Astrocyte (in vitro differentiated cells and primary cell): ENCODE results near the gene NCK2. TPM values are rescaled to one million over a fixed set of nuclear protein-coding genes. Genes with fewer than 3 reads are reported as not detected.
A peak's percentile ranks its signal among the peaks of the same experiment; 100 is the strongest.

Experiments used
- DNase-seq: peaks from one replicate; pipeline ENCODE4 v3.0.0-alpha.2; 2010; ENCODE audit warnings: low read depth
- FAIRE-seq: peaks from 2 replicates; lab custom pipeline; 2011; peaks lifted over from hg19 to GRCh38; lab: Jason Lieb, UNC
- H2AFZ ChIP-seq: 2 replicates; pipeline ENCODE4 v1.6.0; 2012; ENCODE audit warnings: low read depth, low read length, inconsistent platforms
- H3K27ac ChIP-seq: 2 replicates; pipeline ENCODE4 v1.5.1; 2011; ENCODE audit warnings: low read depth, low read length, inconsistent platforms
- H3K27me3 ChIP-seq: 2 replicates; pipeline ENCODE4 v1.6.0; 2011; ENCODE audit warnings: low read length, inconsistent platforms; ENCODE audit not compliant: insufficient read depth
- H3K36me3 ChIP-seq: 2 replicates; pipeline ENCODE4 v1.5.1; 2011; ENCODE audit warnings: low read length, inconsistent platforms; ENCODE audit not compliant: insufficient read depth
- H3K4me1 ChIP-seq: 2 replicates; pipeline ENCODE4 v1.5.1; 2011; ENCODE audit warnings: low read length, inconsistent platforms; ENCODE audit not compliant: insufficient read depth
- H3K4me2 ChIP-seq: 2 replicates; pipeline ENCODE4 v1.6.0; 2012; ENCODE audit warnings: low read length, inconsistent platforms
- H3K4me3 ChIP-seq: 2 replicates; pipeline ENCODE4 v1.5.1; 2011; ENCODE audit warnings: low read depth, mild to moderate bottlenecking, low read length, inconsistent platforms; ENCODE audit not compliant: insufficient read depth
- H3K79me2 ChIP-seq: 2 replicates; pipeline ENCODE4 v1.6.0; 2012; ENCODE audit warnings: mild to moderate bottlenecking, low read length, inconsistent platforms; ENCODE audit not compliant: insufficient read depth
- H3K9ac ChIP-seq: 2 replicates; pipeline ENCODE4 v1.6.0; 2012; ENCODE audit warnings: mild to moderate bottlenecking, low read length, inconsistent platforms
- H3K9me3 ChIP-seq: 2 replicates; pipeline ENCODE4 v1.5.1; 2012; ENCODE audit warnings: low read depth, mild to moderate bottlenecking, low read length, inconsistent platforms; ENCODE audit not compliant: insufficient read depth
- H4K20me1 ChIP-seq: 2 replicates; pipeline ENCODE4 v1.6.0; 2012; ENCODE audit warnings: low read length, inconsistent platforms; ENCODE audit not compliant: insufficient read depth
- H3K27ac Mint-ChIP-seq: one replicate; pipeline ENCODE4 v1.8.0; 2021; ENCODE audit warnings: mild to moderate bottlenecking, mixed read lengths; ENCODE audit not compliant: unreplicated experiment
- H3K27me3 Mint-ChIP-seq: one replicate; pipeline ENCODE4 v1.8.0; 2021; ENCODE audit warnings: low read depth, mixed read lengths; ENCODE audit not compliant: unreplicated experiment
- H3K36me3 Mint-ChIP-seq: one replicate; pipeline ENCODE4 v1.8.0; 2021; ENCODE audit warnings: low read depth, mixed read lengths; ENCODE audit not compliant: unreplicated experiment
- H3K4me1 Mint-ChIP-seq: one replicate; pipeline ENCODE4 v1.8.0; 2021; ENCODE audit warnings: low read depth, mixed read lengths; ENCODE audit not compliant: unreplicated experiment
- H3K4me3 Mint-ChIP-seq: one replicate; pipeline ENCODE4 v1.8.0; 2021; ENCODE audit warnings: mild to moderate bottlenecking, moderate library complexity, mixed read lengths; ENCODE audit not compliant: unreplicated experiment
- H3K9me3 Mint-ChIP-seq: one replicate; pipeline ENCODE4 v1.8.0; 2021; ENCODE audit warnings: mild to moderate bottlenecking, mixed read lengths; ENCODE audit not compliant: unreplicated experiment
- CTCF ChIP-seq: IDR thresholded peaks from 2 replicates; pipeline ENCODE4 v1.5.1; 2011; ENCODE audit warnings: low read depth, mild to moderate bottlenecking, inconsistent platforms, low read length, moderate library complexity; ENCODE audit not compliant: insufficient read depth
- EZH2 ChIP-seq: IDR thresholded peaks from 2 replicates; pipeline ENCODE4 v1.6.1; 2012; ENCODE audit warnings: mild to moderate bottlenecking, low read length, inconsistent platforms; ENCODE audit not compliant: insufficient read depth
- total RNA-seq: library from RNA; stranded (reverse); gene quantifications from 2 replicates; pipeline ENCODE4 v1.2.1, GENCODE V29; 2021

Gene NCK2
- total RNA-seq, 1 donor from 2014 or later: 61.6 TPM

DNA sequence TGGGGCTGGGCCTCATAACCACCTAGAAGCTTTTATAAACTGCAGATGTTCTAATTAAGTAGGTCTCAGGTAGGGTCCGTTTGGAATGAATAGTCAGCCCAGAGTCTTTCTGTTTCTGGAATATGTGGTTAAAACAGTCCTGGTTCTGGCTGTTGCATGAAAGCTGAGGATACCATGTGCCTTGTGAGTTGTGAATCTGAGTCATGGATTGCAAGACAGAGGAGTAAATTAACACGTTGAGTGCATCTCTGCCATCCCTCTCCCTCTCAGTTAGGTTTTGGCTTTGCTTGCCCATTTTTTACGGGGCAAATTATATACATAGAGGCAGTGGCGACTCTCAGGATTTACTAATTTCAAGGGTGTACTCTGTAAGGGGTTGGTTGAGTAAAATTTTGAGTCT is 59.1 kb downstream of the NCK2 start:
- Mint-ChIP-seq H3K36me3 (peaks cover 14% of the 10 kb centered on the region), H3K4me1 (peaks cover 32% of the 10 kb centered on the region), H3K4me3 (no peak overlapping the region), H3K9me3 (peaks cover 2% of the 10 kb centered on the region), H3K27me3 (no peaks in the 10 kb centered on the region), H3K27ac (peak overlapping the region; percentile 9)
- Histone ChIP-seq H3K4me2 (no peak overlapping the region), H3K36me3 (no peaks in the 10 kb centered on the region), H3K27ac (no peak overlapping the region), H2AFZ (no peak overlapping the region), H3K27me3 (no peaks in the 10 kb centered on the region), H3K9ac (no peak overlapping the region), H4K20me1 (peaks cover 95% of the 10 kb centered on the region), H3K4me3 (no peak overlapping the region), H3K9me3 (no peaks in the 10 kb centered on the region), H3K79me2 (peaks cover 95% of the 10 kb centered on the region), H3K4me1 (peaks cover 3% of the 10 kb centered on the region)
- TF ChIP-seq CTCF: no peak
- TF ChIP-seq EZH2: no peak
- DNase-seq: peak; percentile 14
- FAIRE-seq: no peak

DNA sequence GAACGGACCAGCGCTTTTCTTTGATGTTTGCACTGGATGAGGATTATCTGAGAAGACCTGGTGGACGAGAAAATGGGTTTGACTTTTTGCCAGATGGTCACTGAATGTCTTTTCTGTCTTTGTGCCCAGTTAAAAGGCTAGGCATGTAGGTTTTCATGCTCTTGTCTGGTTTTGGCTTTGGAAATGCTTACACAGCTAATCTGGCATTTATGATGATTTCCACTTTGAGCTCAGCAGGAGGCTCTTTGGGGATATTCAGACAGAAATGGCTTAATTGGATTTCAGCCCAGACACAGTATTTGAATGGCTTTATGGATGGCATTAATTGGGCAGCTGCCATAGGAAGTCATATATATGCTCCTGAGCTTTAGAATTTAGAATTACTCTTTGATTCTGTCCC is 59.6 kb downstream of the NCK2 start:
- FAIRE-seq (no peak), DNase-seq (peak; percentile 16)
- Mint-ChIP-seq H3K9me3 (peaks cover 2% of the 10 kb centered on the region), H3K4me3 (no peak overlapping the region), H3K27ac (peak overlapping the region; percentile 9), H3K4me1 (peaks cover 27% of the 10 kb centered on the region), H3K27me3 (no peaks in the 10 kb centered on the region), H3K36me3 (peaks cover 14% of the 10 kb centered on the region)
- Histone ChIP-seq H4K20me1 (peaks cover 95% of the 10 kb centered on the region), H3K27me3 (no peaks in the 10 kb centered on the region), H3K4me2 (no peak overlapping the region), H3K9ac (no peak overlapping the region), H3K79me2 (peaks cover 95% of the 10 kb centered on the region), H3K4me3 (no peak overlapping the region), H3K9me3 (no peaks in the 10 kb centered on the region), H3K36me3 (no peaks in the 10 kb centered on the region), H2AFZ (no peak overlapping the region), H3K4me1 (peaks cover 3% of the 10 kb centered on the region), H3K27ac (no peak overlapping the region)
- TF ChIP-seq CTCF (no peak), EZH2 (no peak)

DNA sequence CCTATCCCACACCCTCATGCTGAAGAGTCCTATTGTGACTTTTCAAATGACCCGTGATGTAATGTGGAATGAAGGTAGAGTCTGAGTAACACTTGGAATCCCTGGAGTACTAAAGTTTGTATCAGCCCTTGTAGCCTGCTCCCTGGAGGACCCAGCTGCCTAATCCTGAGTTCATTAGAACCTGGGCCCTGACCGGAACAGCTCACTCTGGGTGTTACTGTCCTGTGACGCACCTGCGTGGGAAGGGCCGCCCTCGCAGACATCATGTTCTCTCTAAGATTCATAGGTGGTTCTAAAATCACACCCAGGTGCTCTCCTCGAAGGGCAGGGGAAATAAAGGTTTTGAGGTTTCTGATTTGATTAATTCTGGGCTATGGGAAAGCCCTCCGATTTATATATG is 62.3 kb downstream of the NCK2 start:
- Mint-ChIP-seq H3K4me3 (no peak overlapping the region), H3K36me3 (peaks cover 15% of the 10 kb centered on the region), H3K27me3 (no peaks in the 10 kb centered on the region), H3K27ac (no peak overlapping the region), H3K4me1 (peaks cover 39% of the 10 kb centered on the region), H3K9me3 (no peaks in the 10 kb centered on the region)
- Histone ChIP-seq H3K4me1 (peaks cover 7% of the 10 kb centered on the region), H3K79me2 (peaks cover 89% of the 10 kb centered on the region), H2AFZ (no peak overlapping the region), H3K27ac (no peak overlapping the region), H3K9me3 (no peaks in the 10 kb centered on the region), H3K9ac (no peak overlapping the region), H3K36me3 (no peaks in the 10 kb centered on the region), H3K4me3 (no peak overlapping the region), H4K20me1 (peaks cover 92% of the 10 kb centered on the region), H3K27me3 (no peaks in the 10 kb centered on the region), H3K4me2 (no peak overlapping the region)
- FAIRE-seq (no peak), DNase-seq (no peak)
- no peak for TF ChIP-seq CTCF
- no peak for TF ChIP-seq EZH2
